B cell (primary cell): ENCODE results near the gene KIF3A.

ENCODE experiments used
- EZH2 ChIP-seq: IDR thresholded peaks from 2 replicates; pipeline ENCODE4 v1.6.1; 2012; ENCODE audit warnings: borderline replicate concordance, low read depth, mild to moderate bottlenecking, moderate library complexity, low read length; ENCODE audit not compliant: insufficient read depth, poor library complexity, severe bottlenecking
- TF ChIP-seq, protein P1 (sequence below): fragments of 200-600 bp; IDR thresholded peaks from one replicate; pipeline ENCODE4 v1.8.0; 2022; ENCODE audit warnings: antibody characterized with exemption, mild to moderate bottlenecking

DNA sequence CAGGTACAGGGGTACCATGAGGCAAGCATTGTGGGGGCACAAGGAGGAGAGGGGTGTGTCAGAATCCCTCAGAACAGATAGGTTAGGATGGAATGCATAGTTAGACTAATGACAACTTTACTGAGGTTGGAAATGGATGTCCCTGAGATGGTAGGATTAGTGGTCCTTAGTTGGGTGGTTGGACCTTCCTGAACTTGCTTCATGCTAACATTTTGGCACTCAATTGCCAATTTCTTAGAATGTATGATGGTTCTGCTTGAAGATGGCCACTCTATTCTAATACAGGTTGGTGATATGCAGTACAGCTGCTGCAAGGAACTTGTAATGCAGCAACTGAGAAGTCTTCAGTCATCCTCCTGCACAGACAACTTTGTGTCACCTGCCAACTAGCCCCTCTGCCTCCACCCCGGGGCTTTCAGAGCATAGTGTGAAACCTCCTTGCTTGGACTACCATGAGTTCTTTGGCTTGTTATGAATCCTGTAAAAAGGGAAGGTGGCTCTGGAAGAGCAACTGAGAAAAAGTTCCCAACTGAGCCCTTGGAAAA lies 15.3 kb upstream of the KIF3A start:
- TF ChIP-seq, protein P1, sequence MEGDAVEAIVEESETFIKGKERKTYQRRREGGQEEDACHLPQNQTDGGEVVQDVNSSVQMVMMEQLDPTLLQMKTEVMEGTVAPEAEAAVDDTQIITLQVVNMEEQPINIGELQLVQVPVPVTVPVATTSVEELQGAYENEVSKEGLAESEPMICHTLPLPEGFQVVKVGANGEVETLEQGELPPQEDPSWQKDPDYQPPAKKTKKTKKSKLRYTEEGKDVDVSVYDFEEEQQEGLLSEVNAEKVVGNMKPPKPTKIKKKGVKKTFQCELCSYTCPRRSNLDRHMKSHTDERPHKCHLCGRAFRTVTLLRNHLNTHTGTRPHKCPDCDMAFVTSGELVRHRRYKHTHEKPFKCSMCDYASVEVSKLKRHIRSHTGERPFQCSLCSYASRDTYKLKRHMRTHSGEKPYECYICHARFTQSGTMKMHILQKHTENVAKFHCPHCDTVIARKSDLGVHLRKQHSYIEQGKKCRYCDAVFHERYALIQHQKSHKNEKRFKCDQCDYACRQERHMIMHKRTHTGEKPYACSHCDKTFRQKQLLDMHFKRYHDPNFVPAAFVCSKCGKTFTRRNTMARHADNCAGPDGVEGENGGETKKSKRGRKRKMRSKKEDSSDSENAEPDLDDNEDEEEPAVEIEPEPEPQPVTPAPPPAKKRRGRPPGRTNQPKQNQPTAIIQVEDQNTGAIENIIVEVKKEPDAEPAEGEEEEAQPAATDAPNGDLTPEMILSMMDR: no peak
- no peak for TF ChIP-seq EZH2
